Immature natural killer cell (primary cell): ENCODE results near the gene VAMP7. TPM values are rescaled to one million over a fixed set of nuclear protein-coding genes. Genes with fewer than 3 reads are reported as not detected.
"Not testable (repeated sequence)": the region's sequence is repeated elsewhere in the genome, so short reads cannot be mapped to it uniquely, and the experiment has no call there.

Source experiments
- DNase-seq, 3 donors: peaks; one replicate each; pipeline ENCODE4 v3.0.0; 2022; ENCODE audit warnings: mixed read lengths in 1 of 3
- H3K27ac Mint-ChIP-seq, 6 donors: one replicate each; pipeline ENCODE4 v1.8.0; 2020; ENCODE audit warnings: mixed read lengths in 6 of 6, mild to moderate bottlenecking in 5 of 6, inconsistent platforms in 4 of 6, moderate library complexity in 3 of 6
- H3K27me3 Mint-ChIP-seq, 3 donors: one replicate each; pipeline ENCODE4 v1.8.0; 2020 to 2021; ENCODE audit warnings: low read depth in 3 of 3, mild to moderate bottlenecking in 3 of 3, mixed read lengths in 3 of 3, moderate library complexity in 3 of 3, inconsistent platforms in 1 of 3
- H3K36me3 Mint-ChIP-seq, 3 donors: one replicate each; pipeline ENCODE4 v1.8.0; 2020; ENCODE audit warnings: mixed read lengths in 3 of 3, inconsistent platforms in 2 of 3, mild to moderate bottlenecking in 2 of 3
- H3K4me1 Mint-ChIP-seq, 2 donors: one replicate each; pipeline ENCODE4 v1.8.0; 2020; ENCODE audit warnings: inconsistent platforms in 2 of 2, mild to moderate bottlenecking in 2 of 2, mixed read lengths in 2 of 2, moderate library complexity in 1 of 2
- H3K4me3 Mint-ChIP-seq, 5 donors: one replicate each; pipeline ENCODE4 v1.8.0; 2020; ENCODE audit warnings: mild to moderate bottlenecking in 5 of 5, mixed read lengths in 5 of 5, inconsistent platforms in 3 of 5, moderate library complexity in 3 of 5
- H3K9me3 Mint-ChIP-seq, 6 donors: one replicate each; pipeline ENCODE4 v1.8.0; 2020; ENCODE audit warnings: mild to moderate bottlenecking in 6 of 6, mixed read lengths in 6 of 6, inconsistent platforms in 4 of 6, moderate library complexity in 3 of 6
- polyA plus RNA-seq, 3 donors: library from polyadenylated mRNA; unstranded; fragments of 300-500 nt; fragmentation: Illumina TruSeq; gene quantifications; one replicate each; pipeline ENCODE4 v1.2.3, GENCODE V29; 2021

VAMP7 gene
- polyA plus RNA-seq, 3 donors from 2014 or later = 66.5 to 111 (median 75.3) TPM

- not testable (repeated sequence) for H3K36me3 Mint-ChIP-seq, DNase-seq, H3K4me3 Mint-ChIP-seq, H3K4me1 Mint-ChIP-seq, H3K27ac Mint-ChIP-seq
- peaks cover 0 to 16% (median 6%) of the 10 kb centered on the region in 6 donors for H3K9me3 Mint-ChIP-seq
- peaks cover 4 to 32% (median 9%) of the 10 kb centered on the region in 3 donors for H3K27me3 Mint-ChIP-seq
These were observed 91.1 kb downstream of the VAMP7 start for GRCh38 chrX:155972241-155972640.

GRCh38 chrX:155983326-155983725 is 102.2 kb downstream of the VAMP7 start:
- no peaks in the 10 kb centered on the region for H3K4me1 Mint-ChIP-seq
- H3K27me3 Mint-ChIP-seq = peaks cover 2 to 5% (median 3%) of the 10 kb centered on the region in 3 donors
- DNase-seq = no peak
- H3K4me3 Mint-ChIP-seq = no peak overlapping the region
- peaks cover 0 to 7% (median 3%) of the 10 kb centered on the region in 6 donors for H3K9me3 Mint-ChIP-seq
- no peaks in the 10 kb centered on the region for H3K36me3 Mint-ChIP-seq
- no peak overlapping the region for H3K27ac Mint-ChIP-seq

GRCh38 chrX:155985208-155985607 is 104.1 kb downstream of the VAMP7 start:
- Mint-ChIP-seq H3K9me3 (peaks cover 0 to 9% (median 3%) of the 10 kb centered on the region in 6 donors), H3K4me1 (no peaks in the 10 kb centered on the region), H3K4me3 (no peak overlapping the region), H3K27me3 (peaks cover under 1 to 8% (median 7%) of the 10 kb centered on the region in 3 donors), H3K27ac (no peak overlapping the region), H3K36me3 (no peaks in the 10 kb centered on the region)
- no peak for DNase-seq

- H3K4me3 Mint-ChIP-seq, H3K27ac Mint-ChIP-seq, H3K4me1 Mint-ChIP-seq, DNase-seq, H3K36me3 Mint-ChIP-seq, H3K9me3 Mint-ChIP-seq: not testable (repeated sequence)
- peaks cover 0 to 14% (median 5%) of the 10 kb centered on the region in 3 donors for H3K27me3 Mint-ChIP-seq
These were observed 105.8 kb downstream of the VAMP7 start for GRCh38 chrX:155986995-155987394.

- H3K27ac Mint-ChIP-seq = no peak overlapping the region
These were observed 107.7 kb downstream of the VAMP7 start for GRCh38 chrX:155988859-155989258.

More at GRCh38 chrX:155988859-155989258, 107.7 kb downstream of the VAMP7 start:
- Mint-ChIP-seq H3K4me1 (no peaks in the 10 kb centered on the region), H3K27me3 (peaks cover 2 to 11% (median 7%) of the 10 kb centered on the region in 3 donors), H3K36me3 (no peaks in the 10 kb centered on the region), H3K4me3 (no peak overlapping the region), H3K9me3 (peaks cover 0 to 2% (median 0%) of the 10 kb centered on the region in 6 donors)
- DNase-seq = no peak

Other genes with a start within 250 kb of the VAMP7 start
- gene IL9R, start 116.4 kb downstream of the VAMP7 start, polyA plus RNA-seq = under 1 TPM in 1 of 3 donors, not detected in 2; 0.14 TPM